ENCODE results near the gene PTPN5. TPM values are rescaled to one million over a fixed set of nuclear protein-coding genes. Genes with fewer than 3 reads are reported as not detected.

PTPN5 gene
- total and polyA plus RNA-seq, 4 donors, result not detected

GRCh38 chr11:18698341-18699268, 93.0 kb downstream of the PTPN5 start, which contains the start of gene TMEM86A (continued):
- TF ChIP-seq TAF1 (conservative IDR thresholded peaks at IDR 0.05) (no peak), NR2F2 (IDR thresholded peaks at IDR 0.05) (peak; percentile 87), HNF4A (conservative IDR thresholded peaks at IDR 0.05) (peak; percentile 37 to 49), EGR1 (IDR thresholded peaks at IDR 0.05; ENCODE audit: low read depth in 2 of 2) (peak in 1 of 2 donors; percentile 18), FOXA2 (IDR thresholded peaks at IDR 0.05) (no peak), REST (IDR thresholded peaks at IDR 0.05) (peak; percentile 47), JUND (IDR thresholded peaks at IDR 0.05) (no peak)

- Histone ChIP-seq H3K9ac (ENCODE audit: low read depth in 1 of 2, low read length in 2 of 2) (no peak overlapping the region), H3K27me3 (ENCODE audit: control insufficient read depth in 4 of 4, insufficient read depth in 4 of 4, low read length in 3 of 4) (no peaks in the 10 kb centered on the region), H3K27ac (ENCODE audit: low read depth in 1 of 2, low read length in 2 of 2) (no peak overlapping the region), H3K36me3 (ENCODE audit: control insufficient read depth in 4 of 4, insufficient read depth in 3 of 4, low read depth in 1 of 4, low read length in 3 of 4) (peaks cover 0 to 4% (median 0%) of the 10 kb centered on the region in 4 donors), H3K4me1 (ENCODE audit: control insufficient read depth in 4 of 4, insufficient read depth in 4 of 4, low read length in 3 of 4) (peaks cover 3 to 22% (median 15%) of the 10 kb centered on the region in 4 donors), H3K4me3 (ENCODE audit: low read depth in 1 of 3, low read length in 3 of 3) (no peak overlapping the region), H3K9me3 (ENCODE audit: control insufficient read depth in 4 of 4, low read length in 3 of 4) (no peaks in the 10 kb centered on the region)
- DNase-seq (ENCODE audit: low spot score), result no peak
- no peak for TF ChIP-seq FOXA2 (IDR thresholded peaks at IDR 0.05)
- no peak for TF ChIP-seq HNF4G (IDR thresholded peaks at IDR 0.05)
- TF ChIP-seq MAX (IDR thresholded peaks at IDR 0.05), result no peak
- no peak for TF ChIP-seq YY1 (IDR thresholded peaks at IDR 0.05)
- TF ChIP-seq JUND (IDR thresholded peaks at IDR 0.05), result no peak
- no peak for TF ChIP-seq HNF4A (conservative IDR thresholded peaks at IDR 0.05)
- no peak for TF ChIP-seq GABPA (IDR thresholded peaks at IDR 0.05 in 1 of 2, conservative IDR thresholded peaks at IDR 0.05 in 1 of 2)
- no peak for TF ChIP-seq EGR1 (IDR thresholded peaks at IDR 0.05; ENCODE audit: low read depth in 2 of 2)
- TF ChIP-seq RXRA (IDR thresholded peaks at IDR 0.05), result no peak
- no peak for TF ChIP-seq REST (IDR thresholded peaks at IDR 0.05)
- TF ChIP-seq RAD21 (IDR thresholded peaks at IDR 0.05), result no peak
- TF ChIP-seq CTCF (IDR thresholded peaks at IDR 0.05; ENCODE audit: low read depth, low read length, missing input control), result no peak
- no peak for TF ChIP-seq SP1 (IDR thresholded peaks at IDR 0.05)
- no peak for TF ChIP-seq TAF1 (conservative IDR thresholded peaks at IDR 0.05)
- no peak for TF ChIP-seq NR2F2 (IDR thresholded peaks at IDR 0.05)
- no peak for TF ChIP-seq ATF3 (IDR thresholded peaks at IDR 0.05)
- no peak for TF ChIP-seq ZBTB33 (IDR thresholded peaks at IDR 0.05)
- 94% methylated on average over 4 of the region's 4 CpGs for WGBS
These were observed 94.0 kb downstream of the PTPN5 start for GRCh38 chr11:18697576-18697975.
